Suprapubic skin (tissue), 4 donors: ENCODE measurements around the gene TCF3.

Source experiments
- EP300 ChIP-seq: sonication (generic); formaldehyde crosslinking; IDR thresholded peaks from one replicate; pipeline ENCODE4 v1.6.1; 2017; ENCODE audit warnings: antibody characterized with exemption
- POLR2A ChIP-seq, 2 donors: fragments of 450-650 bp; IDR thresholded peaks; one replicate each; pipeline ENCODE4 v1.6.1; 2017; ENCODE audit warnings: antibody characterized with exemption in 2 of 2, mild to moderate bottlenecking in 2 of 2, moderate library complexity in 2 of 2
- POLR2AphosphoS5 ChIP-seq, 3 donors: sonication (generic); formaldehyde crosslinking; IDR thresholded peaks; one replicate each; pipeline ENCODE4 v1.6.1; 2017; ENCODE audit warnings: antibody characterized with exemption in 3 of 3
- TF ChIP-seq, protein P1 (sequence below), 2 donors: fragments of 200-600 bp in 1 of 2; fragments of 450-650 bp in 1 of 2; sonication (generic) in 1 of 2; IDR thresholded peaks; one replicate each; pipeline ENCODE4 v1.5.1; 2016 to 2019; ENCODE audit warnings: antibody characterized with exemption in 2 of 2, mild to moderate bottlenecking in 1 of 2, moderate library complexity in 1 of 2

DNA sequence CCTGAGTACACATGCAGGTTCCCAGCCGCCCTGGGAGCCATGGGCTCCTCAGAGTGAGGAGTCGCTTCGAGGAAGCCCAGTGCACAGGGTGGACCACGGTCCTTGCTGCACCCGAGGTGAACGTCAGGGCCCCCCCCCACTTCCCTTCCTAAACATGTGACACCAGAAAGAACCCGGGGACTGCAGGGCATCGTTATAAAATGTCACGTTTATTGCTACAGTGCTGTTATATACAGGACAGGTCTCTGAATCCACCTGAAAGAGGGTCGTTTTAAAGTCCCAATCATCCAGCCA lies 43.4 kb downstream of the TCF3 start:
- TF ChIP-seq, protein P1, sequence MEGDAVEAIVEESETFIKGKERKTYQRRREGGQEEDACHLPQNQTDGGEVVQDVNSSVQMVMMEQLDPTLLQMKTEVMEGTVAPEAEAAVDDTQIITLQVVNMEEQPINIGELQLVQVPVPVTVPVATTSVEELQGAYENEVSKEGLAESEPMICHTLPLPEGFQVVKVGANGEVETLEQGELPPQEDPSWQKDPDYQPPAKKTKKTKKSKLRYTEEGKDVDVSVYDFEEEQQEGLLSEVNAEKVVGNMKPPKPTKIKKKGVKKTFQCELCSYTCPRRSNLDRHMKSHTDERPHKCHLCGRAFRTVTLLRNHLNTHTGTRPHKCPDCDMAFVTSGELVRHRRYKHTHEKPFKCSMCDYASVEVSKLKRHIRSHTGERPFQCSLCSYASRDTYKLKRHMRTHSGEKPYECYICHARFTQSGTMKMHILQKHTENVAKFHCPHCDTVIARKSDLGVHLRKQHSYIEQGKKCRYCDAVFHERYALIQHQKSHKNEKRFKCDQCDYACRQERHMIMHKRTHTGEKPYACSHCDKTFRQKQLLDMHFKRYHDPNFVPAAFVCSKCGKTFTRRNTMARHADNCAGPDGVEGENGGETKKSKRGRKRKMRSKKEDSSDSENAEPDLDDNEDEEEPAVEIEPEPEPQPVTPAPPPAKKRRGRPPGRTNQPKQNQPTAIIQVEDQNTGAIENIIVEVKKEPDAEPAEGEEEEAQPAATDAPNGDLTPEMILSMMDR (IDR thresholded peaks at IDR 0.05), result no peak
- no peak for TF ChIP-seq POLR2AphosphoS5 (IDR thresholded peaks at IDR 0.05)
- no peak for TF ChIP-seq POLR2A (IDR thresholded peaks at IDR 0.05)
- TF ChIP-seq EP300, result no peak
